Panc1 (cell line): Measurements from ENCODE around the gene PINK1.

Source experiments
- CTCF ChIP-seq: fragments of 450-650 bp; IDR thresholded peaks from 2 replicates; pipeline ENCODE4 v1.5.1; 2017; ENCODE audit warnings: mild to moderate bottlenecking
- POLR2AphosphoS5 ChIP-seq: IDR thresholded peaks from 2 replicates; pipeline ENCODE4 v1.6.1; 2012; ENCODE audit warnings: mild to moderate bottlenecking, low read depth, low read length, moderate library complexity
- REST ChIP-seq, 2 experiments: IDR thresholded peaks; 2 replicates each; pipeline ENCODE4 v1.6.1; 2011 to 2012; ENCODE audit warnings: low read depth in 2 of 2, control low read depth in 1 of 2, low read length in 1 of 2, mild to moderate bottlenecking in 1 of 2, moderate library complexity in 1 of 2; ENCODE audit not compliant: insufficient read depth in 1 of 2
- SIN3A ChIP-seq: IDR thresholded peaks from 2 replicates; pipeline ENCODE4 v1.6.1; 2012; ENCODE audit warnings: low read depth, mild to moderate bottlenecking, low read length, moderate library complexity, borderline replicate concordance; ENCODE audit not compliant: insufficient read depth
- TCF7L2 ChIP-seq: IDR thresholded peaks from 2 replicates; pipeline ENCODE4 v1.6.1; 2011; ENCODE audit warnings: mild to moderate bottlenecking, low read depth, low read length, inconsistent platforms

- no peak for TF ChIP-seq CTCF
- TF ChIP-seq POLR2AphosphoS5 = no peak
- no peak for TF ChIP-seq TCF7L2
- TF ChIP-seq REST (IDR thresholded peaks at IDR 0.05; ENCODE audit: insufficient read depth in 1 of 2, low read depth in 2 of 2, low read length in 1 of 2) = no peak
- no peak for TF ChIP-seq SIN3A
Measured at GRCh38 chr1:20654104-20654690, 20.9 kb downstream of the PINK1 start.
